Colonic mucosa (tissue), 4 donors: ENCODE measurements around the gene PGAP3. TPM values are rescaled to one million over a fixed set of nuclear protein-coding genes. Genes with fewer than 3 reads are reported as not detected.

Experiments
- DNase-seq: peaks from one replicate; pipeline ENCODE4 v3.0.0-alpha.2; 2020
- H3K27ac ChIP-seq: fragments of 200-600 bp; one replicate; pipeline ENCODE4 v1.8.0; 2021
- H3K27me3 ChIP-seq: fragments of 200-600 bp; one replicate; pipeline ENCODE4 v1.8.0; 2021
- H3K36me3 ChIP-seq: fragments of 200-600 bp; one replicate; pipeline ENCODE4 v1.8.0; 2021
- H3K4me1 ChIP-seq: fragments of 200-600 bp; one replicate; pipeline ENCODE4 v1.8.0; 2021; ENCODE audit warnings: mild to moderate bottlenecking
- H3K4me3 ChIP-seq: fragments of 200-600 bp; one replicate; pipeline ENCODE4 v1.8.0; 2021
- H3K9ac ChIP-seq, 2 donors: one replicate each; pipeline ENCODE4 v1.7.0; 2013; ENCODE audit warnings: control low read depth in 2 of 2, low read depth in 2 of 2, low read length in 2 of 2
- H3K9me3 ChIP-seq: fragments of 200-600 bp; one replicate; pipeline ENCODE4 v1.8.0; 2021
- intact Hi-C: fragments of 100-400 bp; cut with DNase I; formaldehyde crosslinking; loops from one replicate; pipeline ENCODE4 v1.14.1; 2022
- total RNA-seq, 2 donors: library from RNA; stranded (reverse); fragmentation: NEBNext Ultra II Directional in 1 of 2; extraction: Animal tissue kit (Norgen Biotek cat#: 25700) in 1 of 2; gene quantifications; one replicate each; pipeline ENCODE4 v1.2.1, GENCODE V29; 2021
- TF ChIP-seq, protein P1 (sequence below): fragments of 200-600 bp; IDR thresholded peaks from one replicate; pipeline ENCODE4 v1.8.0; 2022; ENCODE audit warnings: antibody characterized with exemption, mild to moderate bottlenecking
- donor health status: healthy.
- donor health status: DM: no; HTN: no; CAD: no.
- donor health status: DM: no; HTN: no; CAD: no.

The PGAP3 gene
- total RNA-seq, 2 donors from 2014 or later, result 37.3 to 42.0 TPM

DNA sequence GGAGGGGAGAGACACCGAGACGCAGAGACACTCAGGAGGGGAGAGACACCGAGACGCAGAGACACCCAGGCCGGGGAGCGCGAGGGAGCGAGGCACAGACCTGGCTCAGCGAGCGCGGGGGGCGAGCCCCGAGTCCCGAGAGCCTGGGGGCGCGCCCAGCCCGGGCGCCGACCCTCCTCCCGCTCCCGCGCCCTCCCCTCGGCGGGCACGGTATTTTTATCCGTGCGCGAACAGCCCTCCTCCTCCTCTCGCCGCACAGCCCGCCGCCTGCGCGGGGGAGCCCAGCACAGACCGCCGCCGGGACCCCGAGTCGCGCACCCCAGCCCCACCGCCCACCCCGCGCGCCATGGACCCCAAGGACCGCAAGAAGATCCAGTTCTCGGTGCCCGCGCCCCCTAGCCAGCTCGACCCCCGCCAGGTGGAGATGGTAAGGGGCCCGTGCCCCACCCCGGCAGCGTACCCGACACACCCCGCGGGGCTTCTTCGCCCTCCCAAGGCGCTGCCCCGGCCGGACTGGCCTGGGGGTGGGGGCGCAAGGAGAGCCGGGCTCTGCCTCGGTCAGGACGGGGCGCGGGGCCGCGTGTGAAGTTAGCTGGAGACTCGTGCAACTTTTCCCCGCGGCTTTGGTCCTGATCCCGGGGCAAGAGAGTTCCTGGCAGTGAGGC is 60.7 kb downstream of the PGAP3 start:
- peak overlapping the region; percentile 93 to 95 for H3K9ac ChIP-seq
- peaks cover 11% of the 10 kb centered on the region for H3K27me3 ChIP-seq
- no peaks in the 10 kb centered on the region for H3K36me3 ChIP-seq
- TF ChIP-seq, protein P1, sequence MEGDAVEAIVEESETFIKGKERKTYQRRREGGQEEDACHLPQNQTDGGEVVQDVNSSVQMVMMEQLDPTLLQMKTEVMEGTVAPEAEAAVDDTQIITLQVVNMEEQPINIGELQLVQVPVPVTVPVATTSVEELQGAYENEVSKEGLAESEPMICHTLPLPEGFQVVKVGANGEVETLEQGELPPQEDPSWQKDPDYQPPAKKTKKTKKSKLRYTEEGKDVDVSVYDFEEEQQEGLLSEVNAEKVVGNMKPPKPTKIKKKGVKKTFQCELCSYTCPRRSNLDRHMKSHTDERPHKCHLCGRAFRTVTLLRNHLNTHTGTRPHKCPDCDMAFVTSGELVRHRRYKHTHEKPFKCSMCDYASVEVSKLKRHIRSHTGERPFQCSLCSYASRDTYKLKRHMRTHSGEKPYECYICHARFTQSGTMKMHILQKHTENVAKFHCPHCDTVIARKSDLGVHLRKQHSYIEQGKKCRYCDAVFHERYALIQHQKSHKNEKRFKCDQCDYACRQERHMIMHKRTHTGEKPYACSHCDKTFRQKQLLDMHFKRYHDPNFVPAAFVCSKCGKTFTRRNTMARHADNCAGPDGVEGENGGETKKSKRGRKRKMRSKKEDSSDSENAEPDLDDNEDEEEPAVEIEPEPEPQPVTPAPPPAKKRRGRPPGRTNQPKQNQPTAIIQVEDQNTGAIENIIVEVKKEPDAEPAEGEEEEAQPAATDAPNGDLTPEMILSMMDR, result no peak
- peak overlapping the region; percentile 51 for H3K4me3 ChIP-seq
- no peaks in the 10 kb centered on the region for H3K9me3 ChIP-seq
- intact Hi-C loops, result loop anchor here (5.0 kb wide), 1 partner anchor 110 kb away; the partner anchor contains the start of gene GRB7
- H3K4me1 ChIP-seq, result peaks cover 3% of the 10 kb centered on the region
- DNase-seq, result no peak
- peak overlapping the region; percentile 89 for H3K27ac ChIP-seq

DNA sequence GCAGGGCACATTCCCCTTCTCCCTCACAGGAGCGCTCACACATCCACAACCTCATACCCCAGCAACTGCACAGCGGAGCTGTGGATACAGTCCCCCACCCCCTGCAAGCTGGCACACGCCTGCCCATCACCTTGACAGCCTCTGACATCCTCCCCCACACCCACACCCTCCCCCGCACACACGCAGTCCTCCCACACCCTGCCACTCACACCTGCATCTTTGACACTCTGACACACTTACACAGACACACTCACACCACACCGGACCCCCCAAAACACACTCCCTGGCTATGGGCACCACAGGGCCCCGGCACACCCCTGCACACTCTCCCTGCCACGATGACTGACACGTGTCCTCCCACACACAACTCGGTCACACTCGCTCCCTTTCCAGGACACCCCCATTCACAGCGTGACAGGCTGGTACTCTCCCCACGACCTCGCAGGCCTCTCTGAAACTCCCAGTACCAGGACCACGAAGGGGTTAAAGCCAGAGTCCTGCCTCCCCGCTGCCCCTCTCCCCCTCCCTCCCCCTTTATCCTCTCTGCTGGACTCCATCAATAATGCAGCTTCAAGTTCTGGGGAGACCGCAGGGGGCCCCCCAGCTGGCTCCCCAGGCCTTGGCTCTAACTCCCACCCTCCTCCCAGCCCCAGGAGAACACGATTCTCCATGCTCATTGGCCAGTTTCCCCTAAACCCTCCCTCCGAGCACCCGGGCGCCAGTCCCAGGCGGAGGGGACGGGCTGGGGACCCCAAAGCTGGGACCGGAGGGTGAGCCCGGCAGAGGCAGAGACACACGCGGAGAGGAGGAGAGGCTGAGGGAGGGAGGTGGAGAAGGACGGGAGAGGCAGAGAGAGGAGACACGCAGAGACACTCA is 61.4 kb downstream of the PGAP3 start, which contains the start of gene PPP1R1B:
PPP1R1B (plus strand) TSS at position 782 of the 876 bp plus-strand sequence. CDS start 441 bp downstream, outside the sequence.
- Histone ChIP-seq H3K27ac (peak within 1 kb of the TSS; percentile 89), H3K36me3 (no peaks in the 10 kb centered on the region), H3K27me3 (peaks cover 11% of the 10 kb centered on the region), H3K4me1 (peaks cover 3% of the 10 kb centered on the region), H3K9me3 (no peaks in the 10 kb centered on the region), H3K4me3 (peak within 1 kb of the TSS; percentile 51), H3K9ac (peak within 1 kb of the TSS; percentile 93 to 95)
- peak; percentile 71 for DNase-seq
- intact Hi-C loops, result loop anchor here (5.0 kb wide), 1 partner anchor 111 kb away; the partner anchor contains the start of gene GRB7
- TF ChIP-seq, protein P1, result no peak

DNA sequence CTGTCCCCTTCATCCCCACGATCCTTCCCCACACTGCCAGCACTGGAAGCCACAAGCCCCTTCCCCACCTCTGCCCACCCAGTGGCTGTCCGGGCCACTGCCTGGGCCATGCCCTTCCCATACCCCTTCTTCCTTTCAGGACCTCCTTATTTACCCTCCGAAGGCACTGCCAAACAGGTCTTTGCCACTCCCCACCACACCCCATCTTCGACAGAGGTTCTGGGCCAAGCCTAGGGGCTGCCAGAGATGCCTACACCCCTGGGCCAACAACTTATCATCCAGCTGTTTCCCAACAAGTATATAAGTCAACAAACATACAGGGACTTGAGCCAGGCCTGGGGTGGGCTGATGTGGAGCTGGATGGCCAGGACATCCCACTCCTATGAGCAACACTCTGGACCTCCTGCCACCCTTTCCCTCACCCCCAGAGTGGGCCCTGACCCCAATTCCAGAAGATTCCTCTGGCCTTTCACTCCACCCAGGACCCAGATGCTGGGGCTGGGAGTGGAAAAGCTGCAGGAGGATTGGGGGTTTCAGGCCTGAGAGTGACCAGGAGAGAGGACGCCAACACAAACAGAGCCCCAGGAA is 62.6 kb downstream of the PGAP3 start:
- peak; percentile 80 for DNase-seq
- Histone ChIP-seq H3K27me3 (peaks cover 11% of the 10 kb centered on the region), H3K4me1 (peaks cover 3% of the 10 kb centered on the region), H3K9ac (peak overlapping the region; percentile 52 to 93), H3K27ac (peak overlapping the region; percentile 33), H3K9me3 (no peaks in the 10 kb centered on the region), H3K36me3 (no peaks in the 10 kb centered on the region), H3K4me3 (no peak overlapping the region)
- TF ChIP-seq, protein P1, result no peak
- intact Hi-C loops, result loop anchor here (5.0 kb wide), 1 partner anchor 112 kb away; the partner anchor contains the start of gene GRB7

DNA sequence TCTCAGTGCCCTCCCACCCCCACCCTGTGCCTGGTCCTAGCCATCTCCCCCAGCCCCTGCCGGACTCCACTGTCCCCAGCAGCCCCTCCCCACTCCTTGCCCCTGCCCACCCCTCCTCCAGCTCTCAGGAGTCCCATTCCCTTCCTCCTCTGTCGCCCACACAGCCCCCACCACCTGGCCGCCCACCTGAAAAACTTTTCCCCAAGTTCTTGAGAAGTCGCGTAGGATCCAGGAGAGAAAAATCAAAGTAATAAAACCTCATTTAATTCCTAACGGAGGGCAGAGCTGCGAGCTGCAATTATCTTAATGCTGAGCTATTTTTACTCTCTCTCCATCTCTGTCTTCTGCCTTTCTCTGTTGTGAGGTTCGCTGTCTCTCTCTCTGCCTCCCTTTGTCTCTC is 63.5 kb downstream of the PGAP3 start:
- Histone ChIP-seq H3K4me1 (peaks cover 3% of the 10 kb centered on the region), H3K9me3 (no peaks in the 10 kb centered on the region), H3K9ac (peak overlapping the region in 1 of 2 donors; percentile 93), H3K27me3 (peaks cover 11% of the 10 kb centered on the region), H3K27ac (no peak overlapping the region), H3K4me3 (no peak overlapping the region), H3K36me3 (no peaks in the 10 kb centered on the region)
- TF ChIP-seq, protein P1, result no peak
- DNase-seq, result no peak
- intact Hi-C loops, result loop anchor here (5.0 kb wide), 2 partner anchors 77 to 128 kb away; no protein-coding TSS in a partner anchor

DNA sequence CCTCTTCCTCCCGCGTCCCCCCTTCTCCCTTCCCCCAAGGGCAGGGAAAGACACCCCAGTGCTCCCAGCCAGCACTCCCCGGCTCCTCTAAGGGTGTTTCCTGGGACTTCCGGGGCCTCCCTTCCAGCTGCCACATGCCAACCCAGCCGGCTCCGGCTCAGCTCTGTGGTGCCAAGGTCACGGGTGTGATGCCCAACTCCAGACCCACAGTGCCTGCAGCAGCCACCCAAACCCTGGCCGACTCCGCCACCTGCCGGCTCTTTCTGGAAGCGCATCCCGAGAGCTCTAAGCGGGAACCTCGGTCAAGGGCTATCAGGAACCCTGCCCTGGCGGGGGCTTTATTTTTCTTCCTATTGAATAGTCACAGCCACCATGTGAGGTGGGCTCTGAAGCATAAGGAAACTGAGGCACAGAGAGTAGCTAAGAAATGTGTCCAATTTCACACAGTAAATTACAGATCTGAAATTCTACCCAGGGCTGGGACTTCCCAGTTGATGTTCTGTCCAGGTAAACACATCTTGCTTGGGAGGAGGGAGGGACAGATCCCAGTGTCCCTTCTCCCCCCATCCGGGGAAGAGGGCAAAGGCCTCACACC is 64.4 kb downstream of the PGAP3 start:
- Histone ChIP-seq H3K9me3 (no peaks in the 10 kb centered on the region), H3K27ac (no peak overlapping the region), H3K36me3 (no peaks in the 10 kb centered on the region), H3K9ac (peak overlapping the region in 1 of 2 donors; percentile 74), H3K27me3 (peaks cover 11% of the 10 kb centered on the region), H3K4me3 (no peak overlapping the region), H3K4me1 (peaks cover 8% of the 10 kb centered on the region)
- TF ChIP-seq, protein P1, result peak; percentile 96
- intact Hi-C loops, result loop anchor here (2.0 to 5.0 kb wide), 3 partner anchors 45 to 129 kb away; partner anchors contain the start of gene PNMT
- peak; percentile 96 for DNase-seq
